ENCODE data around the gene CPEB1.
A peak's percentile ranks its signal among the peaks of the same experiment; 100 is the strongest.

The CPEB1 gene

GRCh38 chr15:82572311-82572710 is 74.9 kb downstream of the CPEB1 start:
- ChIA-PET POLR2A (interaction anchor here (0.9 to 1.0 kb wide), 4 partner anchors 12 to 178 kb away, joined by 3 to 6 read pairs (median 4); partner anchors contain the start of gene RPS17), CTCF (interaction anchor here (2.9 kb wide), 1 partner anchor 42 kb away, joined by 10 read pairs; no protein-coding TSS in a partner anchor)
- no peak for TF ChIP-seq ZIC2 (tag by site-specific recombination; IDR thresholded peaks at IDR 0.05)
- TF ChIP-seq ZBTB20 (tag by site-specific recombination; IDR thresholded peaks at IDR 0.05): peak; percentile 92
- Histone ChIP-seq H3K4me1 (ENCODE audit: control insufficient read depth, insufficient read depth, low read length) (peaks cover 5% of the 10 kb centered on the region), H3K9me3 (ENCODE audit: control insufficient read depth, insufficient read depth, low read depth, low read length) (no peaks in the 10 kb centered on the region), H3K36me3 (ENCODE audit: control insufficient read depth in 2 of 2, insufficient read depth in 1 of 2, low read length in 2 of 2) (no peaks in the 10 kb centered on the region), H3K4me3 (ENCODE audit: low read depth, low read length) (no peak overlapping the region), H3K27ac (ENCODE audit: extremely low read depth, low read depth, low read length) (no peak overlapping the region)

GRCh38 chr15:82571722-82572222 is 75.4 kb downstream of the CPEB1 start:
- ChIA-PET POLR2A (interaction anchor here (0.6 to 1.0 kb wide), 5 partner anchors 13 to 243 kb away, joined by 3 to 6 read pairs (median 4); partner anchors contain the start of gene RPS17), CTCF (interaction anchor here (0.5 to 2.9 kb wide), 2 partner anchors 41 to 677 kb away, joined by 3 to 10 read pairs; no protein-coding TSS in a partner anchor)
- no peaks in the 10 kb centered on the region for H3K36me3 ChIP-seq (ENCODE audit: control insufficient read depth in 2 of 2, insufficient read depth in 1 of 2, low read length in 2 of 2)
- peaks cover 5% of the 10 kb centered on the region for H3K4me1 ChIP-seq (ENCODE audit: control insufficient read depth, insufficient read depth, low read length)
- no peaks in the 10 kb centered on the region for H3K9me3 ChIP-seq (ENCODE audit: control insufficient read depth, insufficient read depth, low read depth, low read length)
- peak overlapping the region; percentile 11; the same call in 1 of the 2 replicates for H3K27ac ChIP-seq (ENCODE audit: extremely low read depth, low read depth, low read length)
- peak overlapping the region; percentile 32 for H3K4me3 ChIP-seq (ENCODE audit: low read depth, low read length)
- TF ChIP-seq ZNF366 (tag by site-specific recombination; conservative IDR thresholded peaks at IDR 0.05) (peak; percentile 88), ZNF148 (tag by site-specific recombination; IDR thresholded peaks at IDR 0.05; ENCODE audit: borderline replicate concordance) (no peak), IKZF3 (tag by site-specific recombination; IDR thresholded peaks at IDR 0.05) (peak; percentile 40; the same call in 1 of the 2 replicates), ZNF2 (tag by site-specific recombination; IDR thresholded peaks at IDR 0.05) (peak; percentile 75), KLF8 (tag by site-specific recombination; IDR thresholded peaks at IDR 0.05) (peak; percentile 70; the same call in 1 of the 2 replicates), KLF16 (tag by site-specific recombination; IDR thresholded peaks at IDR 0.05) (peak; percentile 91), ZNF19 (tag by site-specific recombination; IDR thresholded peaks at IDR 0.05; ENCODE audit: low read depth) (no peak), KLF10 (tag by site-specific recombination; IDR thresholded peaks at IDR 0.05) (peak; percentile 35; the same call in 1 of the 2 replicates), ZFHX2 (tag by site-specific recombination; conservative IDR thresholded peaks at IDR 0.05) (peak; percentile 43; the same call in 1 of the 2 replicates), MYNN (tag by site-specific recombination; IDR thresholded peaks at IDR 0.05; ENCODE audit: borderline replicate concordance) (peak; percentile 11; the same call in 1 of the 2 replicates), ZNF362 (tag by site-specific recombination; IDR thresholded peaks at IDR 0.05) (no peak), ZNF211 (tag by site-specific recombination; IDR thresholded peaks at IDR 0.05; ENCODE audit: low read depth) (no peak), ZNF610 (tag by site-specific recombination; IDR thresholded peaks at IDR 0.05; ENCODE audit: borderline replicate concordance) (peak; percentile 100), PRDM10 (tag by site-specific recombination; IDR thresholded peaks at IDR 0.05) (peak; percentile 98), ZNF341 (tag by site-specific recombination; IDR thresholded peaks at IDR 0.05; ENCODE audit: low read depth) (peak; percentile 95), ZNF692 (tag by site-specific recombination; IDR thresholded peaks at IDR 0.05) (peak; percentile 80), KLF1 (tag by site-specific recombination; IDR thresholded peaks at IDR 0.05) (peak; percentile 69), WT1 (tag by site-specific recombination; IDR thresholded peaks at IDR 0.05) (peak; percentile 82), EGR2 (tag by site-specific recombination; IDR thresholded peaks at IDR 0.05; ENCODE audit: low read depth) (no peak), ZNF501 (tag by site-specific recombination; IDR thresholded peaks at IDR 0.05) (peak; percentile 55; the same call in 1 of the 2 replicates), INSM2 (tag by site-specific recombination; IDR thresholded peaks at IDR 0.05) (peak; percentile 40; the same call in 1 of the 2 replicates), ZBTB21 (tag by site-specific recombination; IDR thresholded peaks at IDR 0.05) (peak; percentile 80)

Data from HEK293 (cell line).